HEK293 (cell line): ENCODE results near the gene ATP5PO.

Experiments
- CTCF ChIA-PET: fragments of 350-600 bp; formaldehyde crosslinking; extraction: SDS; loops from one replicate; lab custom pipeline; 2021; ENCODE audit warnings: antibody characterized with exemption; lab: Yijun Ruan, JAX
- POLR2A ChIA-PET: fragments of 300-600 bp; formaldehyde crosslinking; extraction: SDS; loops from one replicate; lab custom pipeline; 2020; ENCODE audit warnings: antibody characterized with exemption, inconsistent platforms; lab: Yijun Ruan, JAX
- H3K27ac ChIP-seq: fragments of 200-500 bp; sonication (Bioruptor generic); 2 replicates; pipeline ENCODE4 v1.5.1; 2014; ENCODE audit warnings: low read depth, low read length, control low read depth, inconsistent platforms; ENCODE audit errors: extremely low read depth
- H3K36me3 ChIP-seq, 2 experiments: fragments of 200-500 bp in 1 of 2; sonication (Bioruptor generic) in 1 of 2; 1 replicate in 1 of 2; 2 replicates in 1 of 2; pipeline ENCODE4 v1.5.1; 2014 to 2017; ENCODE audit warnings: inconsistent platforms in 2 of 2, low read length in 2 of 2; ENCODE audit not compliant: control insufficient read depth in 2 of 2, insufficient read depth in 1 of 2
- H3K4me1 ChIP-seq: fragments of 200-500 bp; sonication (Bioruptor generic); 2 replicates; pipeline ENCODE4 v1.5.1; 2014; ENCODE audit warnings: mild to moderate bottlenecking, low read length, inconsistent platforms; ENCODE audit not compliant: control insufficient read depth, insufficient read depth
- H3K4me3 ChIP-seq: 2 replicates; pipeline ENCODE4 v1.5.1; 2011; ENCODE audit warnings: low read depth, mild to moderate bottlenecking, control low read depth, low read length, moderate library complexity
- H3K9me3 ChIP-seq: fragments of 200-500 bp; sonication (Bioruptor generic); 2 replicates; pipeline ENCODE4 v1.5.1; 2014; ENCODE audit warnings: low read depth, low read length, inconsistent platforms; ENCODE audit not compliant: control insufficient read depth, insufficient read depth
- GLIS1 ChIP-seq: fragments of 450-650 bp; formaldehyde crosslinking; IDR thresholded peaks from 2 replicates; pipeline ENCODE4 v1.5.1; 2016; ENCODE audit warnings: missing biosample characterization, missing genetic modification characterization
- SETDB1 ChIP-seq: IDR thresholded peaks from one replicate; pipeline ENCODE4 v1.6.1; 2017; ENCODE audit warnings: mild to moderate bottlenecking, low read length, moderate library complexity, mixed read lengths; ENCODE audit not compliant: insufficient read length
- TRIM28 ChIP-seq: IDR thresholded peaks from 2 replicates; pipeline ENCODE4 v1.6.1; 2011; ENCODE audit warnings: low read length, control low read depth, borderline replicate concordance
- ZBTB1 ChIP-seq: fragments of 450-650 bp; formaldehyde crosslinking; IDR thresholded peaks from 2 replicates; pipeline ENCODE4 v1.5.1; 2016; ENCODE audit warnings: missing biosample characterization, missing genetic modification characterization
- ZNF394 ChIP-seq: fragments of 450-650 bp; formaldehyde crosslinking; IDR thresholded peaks from 2 replicates; pipeline ENCODE4 v1.5.1; 2016; ENCODE audit warnings: missing biosample characterization, missing genetic modification characterization, mild to moderate bottlenecking, moderate library complexity, borderline replicate concordance
- TF ChIP-seq, protein P1 (sequence below): fragments of 450-650 bp; formaldehyde crosslinking; IDR thresholded peaks from 2 replicates; pipeline ENCODE4 v1.5.1; 2016; ENCODE audit warnings: missing biosample characterization, missing genetic modification characterization

Gene ATP5PO

DNA sequence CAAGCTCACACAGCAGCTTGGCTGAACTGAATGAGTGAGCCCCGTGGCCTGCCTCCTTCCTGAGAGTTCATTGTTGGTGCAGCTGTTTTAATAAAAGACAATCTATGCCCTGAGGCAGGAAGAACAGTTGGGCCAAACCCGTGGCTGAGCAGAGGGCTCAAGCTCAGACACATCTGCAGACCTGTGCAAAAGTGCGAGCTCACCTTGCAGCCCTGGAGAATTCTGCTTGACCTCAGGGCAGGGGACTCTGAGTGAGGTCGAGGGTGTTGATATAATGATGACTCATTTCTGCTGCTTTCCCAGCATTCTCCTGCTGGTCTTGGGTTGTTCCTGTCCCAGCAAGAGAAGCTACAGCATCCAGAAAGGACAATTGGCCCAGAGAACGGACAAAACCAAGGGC lies 61.0 kb downstream of the ATP5PO start:
- H3K4me1 ChIP-seq, result no peaks in the 10 kb centered on the region
- CTCF ChIA-PET, result interaction anchor here (0.6 to 2.5 kb wide), 10 partner anchors 11 to 256 kb away, joined by 3 to 9 read pairs (median 3); no protein-coding TSS in a partner anchor
- peak; percentile 41; the same call in 1 of the 2 replicates for TF ChIP-seq GLIS1 (tag by site-specific recombination)
- 0 out of 2 replicates have a peak, but pooled peaks have one; percentile 26 for TF ChIP-seq ZNF394 (tag by site-specific recombination)
- TF ChIP-seq TRIM28, result peak; percentile 94
- TF ChIP-seq ZBTB1 (tag by site-specific recombination), result no peak
- TF ChIP-seq, protein P1, sequence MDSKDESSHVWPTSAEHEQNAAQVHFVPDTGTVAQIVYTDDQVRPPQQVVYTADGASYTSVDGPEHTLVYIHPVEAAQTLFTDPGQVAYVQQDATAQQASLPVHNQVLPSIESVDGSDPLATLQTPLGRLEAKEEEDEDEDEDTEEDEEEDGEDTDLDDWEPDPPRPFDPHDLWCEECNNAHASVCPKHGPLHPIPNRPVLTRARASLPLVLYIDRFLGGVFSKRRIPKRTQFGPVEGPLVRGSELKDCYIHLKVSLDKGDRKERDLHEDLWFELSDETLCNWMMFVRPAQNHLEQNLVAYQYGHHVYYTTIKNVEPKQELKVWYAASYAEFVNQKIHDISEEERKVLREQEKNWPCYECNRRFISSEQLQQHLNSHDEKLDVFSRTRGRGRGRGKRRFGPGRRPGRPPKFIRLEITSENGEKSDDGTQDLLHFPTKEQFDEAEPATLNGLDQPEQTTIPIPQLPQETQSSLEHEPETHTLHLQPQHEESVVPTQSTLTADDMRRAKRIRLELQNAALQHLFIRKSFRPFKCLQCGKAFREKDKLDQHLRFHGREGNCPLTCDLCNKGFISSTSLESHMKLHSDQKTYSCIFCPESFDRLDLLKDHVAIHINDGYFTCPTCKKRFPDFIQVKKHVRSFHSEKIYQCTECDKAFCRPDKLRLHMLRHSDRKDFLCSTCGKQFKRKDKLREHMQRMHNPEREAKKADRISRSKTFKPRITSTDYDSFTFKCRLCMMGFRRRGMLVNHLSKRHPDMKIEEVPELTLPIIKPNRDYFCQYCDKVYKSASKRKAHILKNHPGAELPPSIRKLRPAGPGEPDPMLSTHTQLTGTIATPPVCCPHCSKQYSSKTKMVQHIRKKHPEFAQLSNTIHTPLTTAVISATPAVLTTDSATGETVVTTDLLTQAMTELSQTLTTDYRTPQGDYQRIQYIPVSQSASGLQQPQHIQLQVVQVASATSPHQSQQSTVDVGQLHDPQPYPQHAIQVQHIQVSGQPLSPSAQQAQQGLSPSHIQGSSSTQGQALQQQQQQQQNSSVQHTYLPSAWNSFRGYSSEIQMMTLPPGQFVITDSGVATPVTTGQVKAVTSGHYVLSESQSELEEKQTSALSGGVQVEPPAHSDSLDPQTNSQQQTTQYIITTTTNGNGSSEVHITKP (tag by site-specific recombination), result peak; percentile 30; the same call in 1 of the 2 replicates
- peak; percentile 71 for TF ChIP-seq SETDB1
- H3K27ac ChIP-seq, result no peak overlapping the region
- H3K9me3 ChIP-seq, result no peaks in the 10 kb centered on the region
- no peaks in the 10 kb centered on the region for H3K36me3 ChIP-seq
- H3K4me3 ChIP-seq, result no peak overlapping the region
- POLR2A ChIA-PET, result no interaction called here
